DND-41 (cell line): ENCODE data around the gene TRIM40.

Source experiments
- EZH2 ChIP-seq: IDR thresholded peaks from 3 replicates; pipeline ENCODE4 v1.6.1; 2012; ENCODE audit warnings: borderline replicate concordance, low read depth, mild to moderate bottlenecking, moderate library complexity, low read length, inconsistent platforms; ENCODE audit not compliant: severe bottlenecking
- TF ChIP-seq, protein P1 (sequence below): IDR thresholded peaks from 2 replicates; pipeline ENCODE4 v1.5.1; 2012; ENCODE audit warnings: borderline replicate concordance, low read length, moderate library complexity, mild to moderate bottlenecking; ENCODE audit not compliant: poor library complexity, severe bottlenecking; ENCODE audit errors: extremely low read depth

DNA sequence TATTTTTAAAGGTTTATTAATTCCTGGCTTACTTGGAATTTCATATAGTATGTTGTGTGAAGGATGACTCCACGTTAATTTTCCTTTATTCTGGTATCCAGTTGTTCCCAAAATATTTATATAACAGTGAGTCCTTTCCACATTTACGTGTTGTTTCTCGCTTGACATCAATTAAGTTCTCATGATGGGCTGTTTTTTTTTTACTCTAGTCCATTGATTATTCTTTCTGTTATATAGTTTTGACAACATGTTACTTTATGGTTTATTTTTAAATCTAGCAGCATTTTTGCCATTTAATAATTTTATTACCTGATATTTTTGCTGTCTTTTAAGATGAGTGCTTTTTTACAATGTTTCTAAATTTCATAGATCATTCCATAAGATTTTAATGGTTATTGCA, 6.7 kb downstream of the TRIM40 start:
- TF ChIP-seq EZH2, result no peak
- TF ChIP-seq, protein P1, sequence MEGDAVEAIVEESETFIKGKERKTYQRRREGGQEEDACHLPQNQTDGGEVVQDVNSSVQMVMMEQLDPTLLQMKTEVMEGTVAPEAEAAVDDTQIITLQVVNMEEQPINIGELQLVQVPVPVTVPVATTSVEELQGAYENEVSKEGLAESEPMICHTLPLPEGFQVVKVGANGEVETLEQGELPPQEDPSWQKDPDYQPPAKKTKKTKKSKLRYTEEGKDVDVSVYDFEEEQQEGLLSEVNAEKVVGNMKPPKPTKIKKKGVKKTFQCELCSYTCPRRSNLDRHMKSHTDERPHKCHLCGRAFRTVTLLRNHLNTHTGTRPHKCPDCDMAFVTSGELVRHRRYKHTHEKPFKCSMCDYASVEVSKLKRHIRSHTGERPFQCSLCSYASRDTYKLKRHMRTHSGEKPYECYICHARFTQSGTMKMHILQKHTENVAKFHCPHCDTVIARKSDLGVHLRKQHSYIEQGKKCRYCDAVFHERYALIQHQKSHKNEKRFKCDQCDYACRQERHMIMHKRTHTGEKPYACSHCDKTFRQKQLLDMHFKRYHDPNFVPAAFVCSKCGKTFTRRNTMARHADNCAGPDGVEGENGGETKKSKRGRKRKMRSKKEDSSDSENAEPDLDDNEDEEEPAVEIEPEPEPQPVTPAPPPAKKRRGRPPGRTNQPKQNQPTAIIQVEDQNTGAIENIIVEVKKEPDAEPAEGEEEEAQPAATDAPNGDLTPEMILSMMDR, result no peak
